ENCODE measurements around the gene NBEAL1. TPM values are rescaled to one million over a fixed set of nuclear protein-coding genes. Genes with fewer than 3 reads are reported as not detected.
"Not testable (repeated sequence)": the region's sequence is repeated elsewhere in the genome, so short reads cannot be mapped to it uniquely, and the experiment has no call there.

NBEAL1 gene
- total RNA-seq, 2 experiments from 2014 or later, result 8.3 to 11.2 TPM

DNA sequence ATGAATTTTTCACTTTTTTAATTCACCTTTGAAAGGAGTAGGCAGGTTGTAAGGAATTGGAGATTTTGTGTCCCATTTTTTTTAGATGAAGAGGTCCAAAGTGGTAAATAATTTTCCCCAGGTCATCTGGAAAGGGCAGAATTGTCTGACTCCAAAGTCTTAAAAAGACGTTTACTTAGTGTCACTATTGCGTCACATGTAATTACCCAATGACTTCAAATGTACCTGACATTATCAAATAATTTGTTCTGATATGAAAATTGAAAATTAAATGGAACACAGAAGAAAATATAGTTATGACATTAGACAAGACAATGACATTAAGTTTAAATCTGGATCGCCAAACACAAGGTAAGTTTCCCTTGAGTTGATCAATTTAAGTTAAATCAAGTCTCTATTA is 24.2 kb upstream of the NBEAL1 start:
- Histone ChIP-seq H3K9me3 (ENCODE audit: control insufficient read depth in 1 of 2, insufficient read depth in 1 of 2, low read length in 2 of 2) (no peaks in the 10 kb centered on the region), H3K36me3 (ENCODE audit: insufficient read depth, low read length) (no peaks in the 10 kb centered on the region), H3K27ac (ENCODE audit: low read depth in 1 of 2, low read length in 2 of 2) (no peak overlapping the region), H3K4me1 (ENCODE audit: insufficient read depth, low read length) (no peaks in the 10 kb centered on the region), H3K4me3 (ENCODE audit: low read length) (no peak overlapping the region), H3K27me3 (ENCODE audit: control insufficient read depth in 1 of 2, insufficient read depth in 2 of 2, low read length in 2 of 2) (no peaks in the 10 kb centered on the region)
- POLR2A ChIA-PET, result no interaction called here
- H3K4me3 Mint-ChIP-seq, result no peak overlapping the region
- intact Hi-C loops (cut with DNase I, micrococcal nuclease), result no loop called here
- H3K36me3 Mint-ChIP-seq (ENCODE audit: low read depth), result no peaks in the 10 kb centered on the region
- H3K27me3 Mint-ChIP-seq, result no peaks in the 10 kb centered on the region
- CTCF ChIA-PET, result no interaction called here
- no peak for DNase-seq
- H3K4me1 Mint-ChIP-seq (ENCODE audit: low read depth), result no peaks in the 10 kb centered on the region
- no peak overlapping the region for H3K27ac Mint-ChIP-seq
- no peaks in the 10 kb centered on the region for H3K9me3 Mint-ChIP-seq
- no peak for ATAC-seq (ENCODE audit: poor library complexity)
- no peak for TF ChIP-seq CTCF (IDR thresholded peaks at IDR 0.05)

DNA sequence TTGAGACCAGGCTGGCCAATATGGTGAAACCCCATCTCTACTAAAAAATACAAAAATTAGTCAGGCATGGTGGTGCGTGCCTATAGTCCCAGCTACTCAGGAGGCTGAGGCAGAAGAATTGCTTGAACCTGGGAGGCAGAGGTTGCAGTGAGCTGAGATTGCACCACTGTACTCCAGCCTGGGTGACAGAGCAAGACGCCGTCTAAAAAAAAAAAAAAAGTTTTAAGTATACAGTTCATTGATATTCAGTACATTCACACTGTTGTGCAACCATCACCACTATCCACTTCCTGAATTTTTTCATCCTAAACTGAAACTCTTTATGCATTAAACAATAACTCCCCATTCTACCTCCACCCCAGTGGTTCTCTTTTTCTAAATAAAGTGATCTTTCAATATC is 17.6 kb upstream of the NBEAL1 start:
- POLR2A ChIA-PET, result interaction anchor here (1.0 kb wide), 1 partner anchor 18 kb away, joined by 3 read pairs; the partner anchor contains the start of gene NBEAL1
- H3K27ac ChIP-seq (ENCODE audit: low read depth in 1 of 2, low read length in 2 of 2); H3K4me3 ChIP-seq (ENCODE audit: low read length); H3K4me1 Mint-ChIP-seq (ENCODE audit: low read depth); H3K36me3 ChIP-seq (ENCODE audit: insufficient read depth, low read length); H3K36me3 Mint-ChIP-seq (ENCODE audit: low read depth); H3K4me3 Mint-ChIP-seq; CTCF ChIA-PET; H3K9me3 Mint-ChIP-seq; H3K9me3 ChIP-seq (ENCODE audit: control insufficient read depth in 1 of 2, insufficient read depth in 1 of 2, low read length in 2 of 2); H3K4me1 ChIP-seq (ENCODE audit: insufficient read depth, low read length); H3K27me3 Mint-ChIP-seq; intact Hi-C loops (cut with DNase I, micrococcal nuclease); H3K27me3 ChIP-seq (ENCODE audit: control insufficient read depth in 1 of 2, insufficient read depth in 2 of 2, low read length in 2 of 2); H3K27ac Mint-ChIP-seq; ATAC-seq (ENCODE audit: poor library complexity): not testable (repeated sequence)
- DNase-seq, result peak in 2 of 14 experiments; percentile 33 to 45

GRCh38 chr2:203002054-203002821 is 12.4 kb upstream of the NBEAL1 start:
- H3K4me3 Mint-ChIP-seq, result no peak overlapping the region
- Histone ChIP-seq H3K27ac (ENCODE audit: low read depth in 1 of 2, low read length in 2 of 2) (no peak overlapping the region), H3K4me3 (ENCODE audit: low read length) (no peak overlapping the region), H3K27me3 (ENCODE audit: control insufficient read depth in 1 of 2, insufficient read depth in 2 of 2, low read length in 2 of 2) (no peaks in the 10 kb centered on the region), H3K36me3 (ENCODE audit: insufficient read depth, low read length) (no peaks in the 10 kb centered on the region), H3K9me3 (ENCODE audit: control insufficient read depth in 1 of 2, insufficient read depth in 1 of 2, low read length in 2 of 2) (no peaks in the 10 kb centered on the region), H3K4me1 (ENCODE audit: insufficient read depth, low read length) (no peaks in the 10 kb centered on the region)
- no peaks in the 10 kb centered on the region for H3K4me1 Mint-ChIP-seq (ENCODE audit: low read depth)
- ATAC-seq (ENCODE audit: poor library complexity) (no peak), DNase-seq (no peak)
- ChIA-PET POLR2A (no interaction called here), CTCF (interaction anchor here (0.6 kb wide), 1 partner anchor 774 kb away, joined by 4 read pairs; no protein-coding TSS in a partner anchor)
- no peak overlapping the region for H3K27ac Mint-ChIP-seq
- H3K27me3 Mint-ChIP-seq, result no peaks in the 10 kb centered on the region
- H3K36me3 Mint-ChIP-seq (ENCODE audit: low read depth), result no peaks in the 10 kb centered on the region
- no peaks in the 10 kb centered on the region for H3K9me3 Mint-ChIP-seq
- intact Hi-C loops (cut with DNase I, micrococcal nuclease), result no loop called here
- no peak for TF ChIP-seq CTCF (IDR thresholded peaks at IDR 0.05)

GRCh38 chr2:203003716-203004115 is 11.0 kb upstream of the NBEAL1 start:
- TF ChIP-seq CTCF (IDR thresholded peaks at IDR 0.05), result no peak
- DNase-seq (no peak), ATAC-seq (ENCODE audit: poor library complexity) (no peak)
- Histone ChIP-seq H3K4me3 (ENCODE audit: low read length) (no peak overlapping the region), H3K4me1 (ENCODE audit: insufficient read depth, low read length) (no peaks in the 10 kb centered on the region), H3K27ac (ENCODE audit: low read depth in 1 of 2, low read length in 2 of 2) (no peak overlapping the region), H3K36me3 (ENCODE audit: insufficient read depth, low read length) (no peaks in the 10 kb centered on the region), H3K27me3 (ENCODE audit: control insufficient read depth in 1 of 2, insufficient read depth in 2 of 2, low read length in 2 of 2) (no peaks in the 10 kb centered on the region), H3K9me3 (ENCODE audit: control insufficient read depth in 1 of 2, insufficient read depth in 1 of 2, low read length in 2 of 2) (no peaks in the 10 kb centered on the region)
- Mint-ChIP-seq H3K4me1 (ENCODE audit: low read depth) (no peaks in the 10 kb centered on the region), H3K27ac (no peak overlapping the region), H3K36me3 (ENCODE audit: low read depth) (no peaks in the 10 kb centered on the region), H3K4me3 (no peak overlapping the region), H3K9me3 (no peaks in the 10 kb centered on the region), H3K27me3 (no peaks in the 10 kb centered on the region)
- intact Hi-C loops (cut with DNase I, micrococcal nuclease), result no loop called here
- POLR2A ChIA-PET, result no interaction called here
- CTCF ChIA-PET, result no interaction called here
